ENCODE results near the gene EGFL6. TPM values are rescaled to one million over a fixed set of nuclear protein-coding genes. Genes with fewer than 3 reads are reported as not detected.
"Not testable (repeated sequence)": the region's sequence is repeated elsewhere in the genome, so short reads cannot be mapped to it uniquely, and the experiment has no call there.

EGFL6 gene
- total and polyA plus RNA-seq, 12 donors: 1.00 TPM; not detected in 11

DNA sequence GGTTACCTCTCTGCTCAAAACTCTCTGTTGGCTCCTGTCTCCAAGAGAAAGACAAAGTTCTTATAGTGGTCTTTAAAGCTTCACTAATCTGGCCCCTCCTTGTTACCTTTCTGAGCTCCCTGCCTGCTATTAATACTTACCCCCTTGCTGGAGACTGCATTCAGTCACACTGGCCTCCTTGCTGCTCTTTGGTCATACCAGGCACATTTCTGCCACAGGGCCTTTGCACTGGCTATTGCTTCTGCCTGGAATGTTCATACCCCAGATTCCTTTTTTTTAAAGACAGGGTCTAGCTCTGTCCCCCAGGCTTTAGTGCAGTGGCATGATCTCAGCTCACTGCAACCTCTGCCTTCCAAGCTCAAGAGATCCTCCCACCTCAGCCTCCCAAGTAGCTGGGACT lies 103.6 kb downstream of the EGFL6 start:
- H3K27ac ChIP-seq: no peak overlapping the region
- H3K27me3 ChIP-seq: peaks cover 4% of the 10 kb centered on the region
- H3K4me3 ChIP-seq: no peak overlapping the region
- no peaks in the 10 kb centered on the region for H3K36me3 ChIP-seq (replicated peaks in 1 of 2)
- H3K9me3 ChIP-seq (replicated peaks in 1 of 3): no peaks in the 10 kb centered on the region
- no peak for TF ChIP-seq POLR2A (IDR thresholded peaks at IDR 0.05)
- TF ChIP-seq, protein P1, sequence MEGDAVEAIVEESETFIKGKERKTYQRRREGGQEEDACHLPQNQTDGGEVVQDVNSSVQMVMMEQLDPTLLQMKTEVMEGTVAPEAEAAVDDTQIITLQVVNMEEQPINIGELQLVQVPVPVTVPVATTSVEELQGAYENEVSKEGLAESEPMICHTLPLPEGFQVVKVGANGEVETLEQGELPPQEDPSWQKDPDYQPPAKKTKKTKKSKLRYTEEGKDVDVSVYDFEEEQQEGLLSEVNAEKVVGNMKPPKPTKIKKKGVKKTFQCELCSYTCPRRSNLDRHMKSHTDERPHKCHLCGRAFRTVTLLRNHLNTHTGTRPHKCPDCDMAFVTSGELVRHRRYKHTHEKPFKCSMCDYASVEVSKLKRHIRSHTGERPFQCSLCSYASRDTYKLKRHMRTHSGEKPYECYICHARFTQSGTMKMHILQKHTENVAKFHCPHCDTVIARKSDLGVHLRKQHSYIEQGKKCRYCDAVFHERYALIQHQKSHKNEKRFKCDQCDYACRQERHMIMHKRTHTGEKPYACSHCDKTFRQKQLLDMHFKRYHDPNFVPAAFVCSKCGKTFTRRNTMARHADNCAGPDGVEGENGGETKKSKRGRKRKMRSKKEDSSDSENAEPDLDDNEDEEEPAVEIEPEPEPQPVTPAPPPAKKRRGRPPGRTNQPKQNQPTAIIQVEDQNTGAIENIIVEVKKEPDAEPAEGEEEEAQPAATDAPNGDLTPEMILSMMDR (IDR thresholded peaks at IDR 0.05): no peak
- DNase-seq: no peak
- H3K4me1 ChIP-seq (replicated peaks in 1 of 2): peaks cover 0 to 3% of the 10 kb centered on the region in 2 donors
- intact Hi-C loops (cut with DNase I): no loop called here

DNA sequence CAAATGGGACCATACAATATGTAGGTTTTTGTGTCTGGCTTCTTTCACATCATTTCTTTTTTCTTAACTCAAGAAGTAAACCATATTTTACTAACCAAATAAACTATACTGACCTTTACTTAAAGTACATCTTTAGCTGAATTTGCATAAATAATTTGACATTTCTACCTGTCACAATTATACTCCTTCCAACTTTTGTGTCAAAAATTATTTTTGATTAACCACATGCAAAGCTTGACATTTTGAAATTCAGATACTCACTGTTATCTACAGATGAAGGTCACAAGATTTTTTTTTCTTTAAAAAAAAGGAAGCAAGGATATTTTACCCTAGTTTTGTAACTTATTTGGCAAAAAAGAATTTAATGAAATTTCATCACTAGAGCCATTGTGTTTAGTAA lies 107.5 kb downstream of the EGFL6 start:
- TF ChIP-seq, protein P1 (IDR thresholded peaks at IDR 0.05): no peak
- TF ChIP-seq POLR2A (IDR thresholded peaks at IDR 0.05): no peak
- peaks cover 4% of the 10 kb centered on the region for H3K27me3 ChIP-seq
- no peak overlapping the region for H3K4me3 ChIP-seq
- no peaks in the 10 kb centered on the region for H3K9me3 ChIP-seq (replicated peaks in 1 of 3)
- intact Hi-C loops (cut with DNase I): no loop called here
- H3K4me1 ChIP-seq (replicated peaks in 1 of 2): no peaks in the 10 kb centered on the region
- DNase-seq: no peak
- H3K36me3 ChIP-seq (replicated peaks in 1 of 2): no peaks in the 10 kb centered on the region
- H3K27ac ChIP-seq: no peak overlapping the region

DNA sequence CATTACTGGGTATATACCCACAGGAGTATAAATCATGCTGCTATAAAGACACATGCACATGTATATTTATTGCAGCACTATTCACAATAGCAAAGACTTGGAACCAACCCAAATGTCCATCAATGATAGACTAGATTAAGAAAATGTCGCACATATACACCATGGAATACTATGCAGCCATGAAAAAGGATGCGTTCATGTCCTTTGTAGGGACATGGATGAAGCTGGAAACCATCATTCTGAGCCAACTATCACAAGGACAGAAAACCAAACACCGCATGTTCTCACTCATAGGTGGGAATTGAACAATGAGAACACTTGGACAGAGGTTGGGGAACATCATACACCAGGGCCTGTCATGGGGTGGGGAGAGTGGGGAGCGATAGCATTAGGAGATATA lies 110.3 kb downstream of the EGFL6 start:
- H3K4me1 ChIP-seq (replicated peaks in 1 of 2); intact Hi-C loops (cut with DNase I): not testable (repeated sequence)
- WGBS, 4 donors: 88 to 98% (median 94%) methylated on average over 3 to 4 of the region's 4 CpGs

DNA sequence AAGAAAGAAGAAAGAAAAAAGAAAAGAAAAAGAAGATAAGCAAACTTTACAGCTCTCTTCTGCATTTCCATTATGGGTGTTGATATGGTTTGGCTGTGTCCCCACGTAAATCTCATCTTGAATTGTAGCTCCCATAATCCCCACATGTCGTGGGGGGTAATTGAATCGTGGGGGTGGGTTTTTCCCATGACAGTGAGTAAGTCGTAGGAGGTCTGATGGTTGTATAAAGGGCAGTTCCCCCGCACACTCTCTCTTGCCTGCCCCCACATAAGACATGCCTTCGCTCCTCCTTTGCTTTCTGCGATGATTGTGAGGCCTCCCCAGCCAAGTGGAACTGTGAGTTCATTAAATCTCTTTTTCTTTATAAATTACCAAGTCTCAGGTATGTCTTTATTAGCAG lies 112.2 kb downstream of the EGFL6 start:
- Histone ChIP-seq H3K27ac (no peak overlapping the region), H3K36me3 (replicated peaks in 1 of 2) (no peaks in the 10 kb centered on the region), H3K4me1 (replicated peaks in 1 of 2) (no peaks in the 10 kb centered on the region), H3K27me3 (no peaks in the 10 kb centered on the region), H3K4me3 (no peak overlapping the region), H3K9me3 (replicated peaks in 1 of 3) (no peaks in the 10 kb centered on the region)
- DNase-seq: no peak
- intact Hi-C loops (cut with DNase I): no loop called here
- TF ChIP-seq, protein P1 (IDR thresholded peaks at IDR 0.05): no peak
- no peak for TF ChIP-seq POLR2A (IDR thresholded peaks at IDR 0.05)
- 76 to 94% (median 82%) methylated on average over 7 of the region's 7 CpGs for WGBS, 4 donors

More for the DNA sequence above, 110.3 kb downstream of the EGFL6 start:
- not testable (repeated sequence) for H3K36me3 ChIP-seq (replicated peaks in 1 of 2); H3K9me3 ChIP-seq (replicated peaks in 1 of 3); H3K4me3 ChIP-seq; H3K27ac ChIP-seq; DNase-seq; H3K27me3 ChIP-seq

Small RNA genes lying within 50 kb of the gene (microRNA-seq; reads per million reads assigned to microRNA genes)
- gene MIR6086: 0 reads per million in 3 donors

Other genes starting within 250 kb of the EGFL6 start
- gene ATXN3L, start 249.5 kb upstream of the EGFL6 start, total RNA-seq: not detected
- gene ATXN3L, start 249.5 kb upstream of the EGFL6 start, polyA plus RNA-seq: not detected
- gene TCEANC, start 83.5 kb downstream of the EGFL6 start, total RNA-seq: 10 to 100 TPM in 1 of 9 donors, 1 to 10 TPM in 8; 2.8 to 24.8 (median 4.6) TPM
- gene TCEANC, start 83.5 kb downstream of the EGFL6 start, polyA plus RNA-seq: 1 to 10 TPM; 2.0 to 5.3 (median 3.3) TPM
- gene RAB9A, start 119.5 kb downstream of the EGFL6 start, total RNA-seq: 100 to 1,000 TPM in 1 of 9 donors, 10 to 100 TPM in 8; 49.1 to 153 (median 68.5) TPM
- gene RAB9A, start 119.5 kb downstream of the EGFL6 start, polyA plus RNA-seq: 10 to 100 TPM; 23.8 to 75.1 (median 28.2) TPM
- 10 to 100 TPM in 8 of 9 donors, 1 to 10 TPM in 1; 8.8 to 20.5 (median 12.8) TPM for gene TRAPPC2, start 165.0 kb downstream of the EGFL6 start, total RNA-seq
- 1 to 10 TPM; 4.3 to 6.8 (median 6.2) TPM for gene TRAPPC2, start 165.0 kb downstream of the EGFL6 start, polyA plus RNA-seq
- gene OFD1, start 165.1 kb downstream of the EGFL6 start, total RNA-seq: 10 to 100 TPM in 7 of 9 donors, 1 to 10 TPM in 2; 5.6 to 22.2 (median 14.9) TPM
- gene OFD1, start 165.1 kb downstream of the EGFL6 start, polyA plus RNA-seq: 100 to 1,000 TPM in 1 of 3 donors, 10 to 100 TPM in 2; 11.8 to 129 (median 65.6) TPM
- 1 to 10 TPM; 1.0 to 7.5 (median 4.1) TPM for gene GPM6B, start 247.5 kb downstream of the EGFL6 start, total RNA-seq
- gene GPM6B, start 247.5 kb downstream of the EGFL6 start, polyA plus RNA-seq: 1 to 10 TPM; 4.2 to 4.8 (median 4.2) TPM